ENCODE measurements around the gene TOR1AIP2. TPM values are rescaled to one million over a fixed set of nuclear protein-coding genes. Genes with fewer than 3 reads are reported as not detected.

TOR1AIP2 gene
- total and polyA plus RNA-seq, 2 of the 8 experiments (the other 6 are each of a cell fraction or from before 2014, with no cell fraction given): 12.1 to 75.2 TPM

DNA sequence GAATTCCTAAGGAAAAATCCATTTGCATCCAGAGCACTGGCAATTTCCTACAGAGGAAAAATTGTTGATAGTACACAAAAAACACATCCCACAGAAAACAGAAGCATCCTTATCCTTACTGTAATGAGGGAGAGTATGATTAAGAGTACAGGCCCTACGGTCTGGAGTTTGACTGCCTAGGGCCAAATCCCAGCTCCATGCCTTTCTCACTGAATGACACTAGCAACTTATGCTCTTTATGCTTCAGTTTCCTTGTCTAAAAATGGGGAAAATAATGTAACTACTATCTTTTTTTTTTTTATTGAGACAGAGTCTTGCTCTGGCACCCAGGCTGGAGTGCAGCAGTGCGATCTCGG is 49.2 kb upstream of the TOR1AIP2 start (continued):
- no peak for TF ChIP-seq JUN (IDR thresholded peaks at IDR 0.05; ENCODE audit: low read depth, low read length)
- TF ChIP-seq, protein P1, sequence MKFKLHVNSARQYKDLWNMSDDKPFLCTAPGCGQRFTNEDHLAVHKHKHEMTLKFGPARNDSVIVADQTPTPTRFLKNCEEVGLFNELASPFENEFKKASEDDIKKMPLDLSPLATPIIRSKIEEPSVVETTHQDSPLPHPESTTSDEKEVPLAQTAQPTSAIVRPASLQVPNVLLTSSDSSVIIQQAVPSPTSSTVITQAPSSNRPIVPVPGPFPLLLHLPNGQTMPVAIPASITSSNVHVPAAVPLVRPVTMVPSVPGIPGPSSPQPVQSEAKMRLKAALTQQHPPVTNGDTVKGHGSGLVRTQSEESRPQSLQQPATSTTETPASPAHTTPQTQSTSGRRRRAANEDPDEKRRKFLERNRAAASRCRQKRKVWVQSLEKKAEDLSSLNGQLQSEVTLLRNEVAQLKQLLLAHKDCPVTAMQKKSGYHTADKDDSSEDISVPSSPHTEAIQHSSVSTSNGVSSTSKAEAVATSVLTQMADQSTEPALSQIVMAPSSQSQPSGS (IDR thresholded peaks at IDR 0.05; ENCODE audit: low read length): no peak
- no peak for TF ChIP-seq RBBP5 (IDR thresholded peaks at IDR 0.05; ENCODE audit: borderline replicate concordance, low read depth, low read length)
- TF ChIP-seq SP4 (IDR thresholded peaks at IDR 0.05; ENCODE audit: low read length): no peak
- TF ChIP-seq ASH2L (IDR thresholded peaks at IDR 0.05; ENCODE audit: low read length): no peak
- no peak for TF ChIP-seq CBX8 (IDR thresholded peaks at IDR 0.05; ENCODE audit: borderline replicate concordance, low read depth, low read length)

All from H1 (cell line).